Measurements from ENCODE around the gene SENP2.
"Not testable (repeated sequence)": the region's sequence is repeated elsewhere in the genome, so short reads cannot be mapped to it uniquely, and the experiment has no call there.

SENP2 gene

DNA sequence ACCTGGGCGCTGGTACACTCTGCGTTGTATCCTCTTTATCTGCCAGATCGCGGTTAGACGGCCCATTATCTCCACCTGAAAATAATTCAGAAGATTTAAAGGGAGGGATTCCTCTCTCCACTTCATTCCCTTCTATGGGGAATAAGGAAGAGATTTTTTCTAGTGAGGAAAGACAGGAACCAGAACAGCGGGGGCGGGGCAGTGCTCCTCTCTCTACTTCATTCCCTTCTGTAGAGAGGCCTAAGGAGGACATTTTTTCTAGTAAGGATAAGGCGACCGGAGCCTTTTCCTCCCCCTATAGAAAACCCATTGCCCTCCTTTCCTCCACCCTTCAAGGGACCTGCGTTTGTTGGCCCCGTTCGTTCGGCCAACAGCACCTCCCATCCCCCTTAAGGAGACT, 25.4 kb upstream of the SENP2 start:
- Histone ChIP-seq H3K9me3 (ENCODE audit: control insufficient read depth, low read length) (no peaks in the 10 kb centered on the region), H3K4me3 (ENCODE audit: low read length) (no peak overlapping the region), H3K27me3 (ENCODE audit: control insufficient read depth, insufficient read depth, low read length) (no peaks in the 10 kb centered on the region)

DNA sequence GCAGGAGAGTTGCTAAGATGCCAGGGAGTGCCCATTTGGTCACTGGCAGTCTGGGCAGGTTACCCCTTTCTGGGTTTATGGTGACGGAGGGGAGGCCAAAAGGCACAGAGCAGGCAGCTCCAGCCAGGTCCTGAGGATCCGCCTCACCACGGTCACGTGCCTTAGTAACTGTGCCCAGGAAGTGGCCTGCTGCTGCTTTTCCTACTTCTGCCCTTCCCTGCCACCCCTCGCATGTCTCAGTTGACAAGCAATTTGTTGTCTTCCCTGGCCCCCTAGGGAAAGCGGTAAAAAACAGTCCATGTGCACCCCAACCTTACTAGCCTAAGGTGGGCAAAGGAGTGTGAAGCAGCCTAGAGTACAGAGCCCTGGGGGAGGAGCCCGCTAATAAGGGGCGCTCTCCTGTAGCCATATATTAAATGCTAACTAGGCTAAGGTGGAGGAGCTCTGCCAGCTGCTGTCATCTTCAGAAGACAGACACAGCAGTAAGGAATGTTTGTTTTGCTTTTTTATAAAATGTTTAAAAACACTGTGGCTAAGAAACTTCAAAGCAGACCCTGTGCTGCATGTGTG, 24.6 kb upstream of the SENP2 start:
- peak overlapping the region; percentile 19 for H3K9ac ChIP-seq (ENCODE audit: low read length)

More for the DNA sequence above, 25.4 kb upstream of the SENP2 start:
- Histone ChIP-seq H3K4me1 (ENCODE audit: control insufficient read depth, insufficient read depth, low read length) (peaks cover 29% of the 10 kb centered on the region), H3K36me3 (ENCODE audit: control insufficient read depth, insufficient read depth, low read length) (no peaks in the 10 kb centered on the region), H3K9ac (ENCODE audit: low read length) (peak overlapping the region; percentile 19)

DNA sequence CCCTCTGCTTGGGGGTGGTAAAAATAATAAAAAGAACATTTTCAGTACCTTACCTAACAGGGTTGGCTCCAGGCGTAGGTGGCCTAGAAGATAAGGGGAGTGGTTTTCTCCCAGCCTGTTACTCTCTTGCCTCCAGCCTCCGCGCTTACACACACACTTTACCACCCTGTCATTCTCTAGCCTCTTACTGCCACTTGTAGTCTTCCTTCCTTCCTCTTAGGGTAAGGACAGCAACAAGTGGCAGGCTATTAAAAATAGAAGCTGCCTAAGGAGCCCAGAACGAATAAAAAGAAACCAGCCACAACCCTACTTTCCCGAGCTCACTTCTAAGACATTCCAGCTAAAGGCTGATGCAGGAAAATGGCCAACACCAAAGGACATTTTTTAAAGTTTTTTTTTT, 24.1 kb upstream of the SENP2 start:
- Histone ChIP-seq H3K9me3 (ENCODE audit: control insufficient read depth, low read length) (no peaks in the 10 kb centered on the region), H3K4me1 (ENCODE audit: control insufficient read depth, insufficient read depth, low read length) (peaks cover 17% of the 10 kb centered on the region), H3K36me3 (ENCODE audit: control insufficient read depth, insufficient read depth, low read length) (no peaks in the 10 kb centered on the region), H3K4me3 (ENCODE audit: low read length) (no peak overlapping the region), H3K9ac (ENCODE audit: low read length) (no peak overlapping the region), H3K27me3 (ENCODE audit: control insufficient read depth, insufficient read depth, low read length) (no peaks in the 10 kb centered on the region)

More for the DNA sequence above, 24.6 kb upstream of the SENP2 start:
- H3K4me1 ChIP-seq (ENCODE audit: control insufficient read depth, insufficient read depth, low read length), result peaks cover 21% of the 10 kb centered on the region
- no peaks in the 10 kb centered on the region for H3K9me3 ChIP-seq (ENCODE audit: control insufficient read depth, low read length)
- H3K36me3 ChIP-seq (ENCODE audit: control insufficient read depth, insufficient read depth, low read length), result no peaks in the 10 kb centered on the region
- no peaks in the 10 kb centered on the region for H3K27me3 ChIP-seq (ENCODE audit: control insufficient read depth, insufficient read depth, low read length)
- H3K4me3 ChIP-seq (ENCODE audit: low read length), result no peak overlapping the region

DNA sequence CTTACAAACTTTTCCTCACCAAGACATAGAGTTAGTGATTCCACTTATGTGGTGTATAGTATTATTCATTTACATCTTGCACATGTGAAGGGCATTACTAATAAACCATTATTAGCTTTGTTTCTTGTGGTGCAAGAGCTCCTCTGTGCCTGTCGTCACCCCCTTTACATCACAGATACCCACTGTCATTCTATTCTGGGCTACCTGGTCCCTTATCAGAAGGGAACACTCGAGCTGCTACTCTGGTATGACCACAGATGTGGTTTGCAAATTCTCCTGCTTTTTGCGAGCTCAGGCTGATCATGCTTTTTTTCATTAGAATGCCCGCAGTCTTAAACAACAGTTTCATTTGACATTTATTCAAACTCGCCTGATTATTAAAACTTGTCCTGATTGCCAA, 13.9 kb upstream of the SENP2 start:
- no peaks in the 10 kb centered on the region for H3K4me1 ChIP-seq (ENCODE audit: control insufficient read depth, insufficient read depth, low read length)
- no peaks in the 10 kb centered on the region for H3K27me3 ChIP-seq (ENCODE audit: control insufficient read depth, insufficient read depth, low read length)
- no peaks in the 10 kb centered on the region for H3K36me3 ChIP-seq (ENCODE audit: control insufficient read depth, insufficient read depth, low read length)
- no peaks in the 10 kb centered on the region for H3K9me3 ChIP-seq (ENCODE audit: control insufficient read depth, low read length)
- no peak overlapping the region for H3K9ac ChIP-seq (ENCODE audit: low read length)
- H3K4me3 ChIP-seq (ENCODE audit: low read length), result no peak overlapping the region

DNA sequence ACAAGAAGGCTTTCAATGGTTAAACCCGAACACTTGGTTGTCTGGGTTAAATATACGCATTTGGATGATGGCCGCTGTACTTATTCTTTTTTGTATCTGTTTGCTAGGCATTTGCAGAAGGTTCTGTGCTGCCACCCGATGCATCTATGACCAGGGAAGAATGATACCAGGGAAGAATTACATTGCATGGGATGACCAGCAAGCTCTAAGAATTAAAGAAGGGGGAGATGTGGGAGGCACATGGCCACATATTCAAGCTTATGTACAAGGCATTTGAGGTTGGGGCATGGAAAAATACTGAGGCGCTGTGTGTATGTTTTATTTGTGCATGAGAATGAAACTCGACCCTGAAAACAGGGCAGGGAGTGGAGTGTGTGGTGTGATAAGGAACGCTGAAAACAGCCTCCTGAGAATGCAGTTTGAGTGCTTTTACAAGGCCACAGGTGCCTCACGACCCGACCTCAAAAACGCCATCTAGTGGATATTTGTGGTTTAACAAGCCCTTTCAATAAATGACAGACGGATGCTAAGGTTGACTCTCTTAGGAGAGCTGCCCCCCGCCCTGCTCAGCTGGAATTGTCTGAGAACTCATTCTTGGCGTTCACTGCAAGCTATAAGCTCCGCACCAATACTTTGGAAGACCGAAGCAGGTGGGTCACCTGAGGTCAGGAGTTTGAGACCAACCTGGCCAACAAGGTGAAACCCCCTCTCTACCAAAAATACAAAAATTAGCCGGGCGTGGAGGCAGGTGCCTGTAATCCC, 10.8 kb upstream of the SENP2 start:
- H3K9ac ChIP-seq (ENCODE audit: low read length); H3K27me3 ChIP-seq (ENCODE audit: control insufficient read depth, insufficient read depth, low read length); H3K9me3 ChIP-seq (ENCODE audit: control insufficient read depth, low read length); H3K36me3 ChIP-seq (ENCODE audit: control insufficient read depth, insufficient read depth, low read length); H3K4me1 ChIP-seq (ENCODE audit: control insufficient read depth, insufficient read depth, low read length); H3K4me3 ChIP-seq (ENCODE audit: low read length): not testable (repeated sequence)

DNA sequence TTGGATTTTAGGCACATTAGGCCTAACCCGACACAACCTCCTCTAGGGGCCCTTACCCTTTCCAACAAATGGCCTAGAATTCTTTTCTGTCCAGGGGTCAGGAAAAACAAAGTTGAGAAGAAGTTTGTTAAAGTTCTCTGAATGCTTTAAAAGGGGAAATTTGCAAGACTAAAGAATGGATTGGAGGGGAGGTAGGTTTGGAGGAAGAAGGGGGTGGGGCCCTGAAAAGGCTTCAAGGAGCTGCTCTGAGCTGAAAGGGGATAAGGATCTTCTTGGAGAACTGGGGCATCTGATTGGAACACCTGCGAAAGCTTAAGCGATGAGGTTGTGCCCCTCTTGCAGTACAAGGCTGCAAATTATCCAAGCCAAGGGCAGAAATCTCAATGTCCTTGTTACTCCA, 3.9 kb upstream of the SENP2 start:
- Histone ChIP-seq H3K4me3 (ENCODE audit: low read length) (no peak overlapping the region), H3K9me3 (ENCODE audit: control insufficient read depth, low read length) (no peaks in the 10 kb centered on the region), H3K36me3 (ENCODE audit: control insufficient read depth, insufficient read depth, low read length) (no peaks in the 10 kb centered on the region), H3K27me3 (ENCODE audit: control insufficient read depth, insufficient read depth, low read length) (no peaks in the 10 kb centered on the region), H3K4me1 (ENCODE audit: control insufficient read depth, insufficient read depth, low read length) (peaks cover 12% of the 10 kb centered on the region), H3K9ac (ENCODE audit: low read length) (no peak overlapping the region)

DNA sequence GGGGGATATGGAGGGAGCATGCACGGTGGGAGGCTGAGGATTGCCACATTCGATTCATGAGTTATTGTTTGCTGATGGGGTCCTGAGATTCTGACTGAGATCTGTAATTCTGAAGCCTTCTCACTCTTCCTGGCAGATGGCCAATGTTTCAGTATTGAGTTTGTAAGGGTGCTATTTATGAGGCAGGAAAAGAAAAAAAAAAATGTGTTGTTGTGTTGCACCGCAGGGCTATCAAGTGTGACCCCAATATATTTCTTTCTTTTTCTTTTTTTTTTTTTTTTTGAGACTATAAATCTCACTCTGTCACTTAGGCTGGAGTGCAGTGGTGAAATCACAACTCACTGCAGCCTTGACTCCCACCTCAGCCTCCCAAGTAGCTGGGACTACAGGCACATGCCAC, 3.2 kb upstream of the SENP2 start:
- Histone ChIP-seq H3K9ac (ENCODE audit: low read length) (no peak overlapping the region), H3K4me3 (ENCODE audit: low read length) (no peak overlapping the region), H3K36me3 (ENCODE audit: control insufficient read depth, insufficient read depth, low read length) (no peaks in the 10 kb centered on the region), H3K4me1 (ENCODE audit: control insufficient read depth, insufficient read depth, low read length) (peaks cover 13% of the 10 kb centered on the region), H3K9me3 (ENCODE audit: control insufficient read depth, low read length) (no peaks in the 10 kb centered on the region), H3K27me3 (ENCODE audit: control insufficient read depth, insufficient read depth, low read length) (no peaks in the 10 kb centered on the region)

DNA sequence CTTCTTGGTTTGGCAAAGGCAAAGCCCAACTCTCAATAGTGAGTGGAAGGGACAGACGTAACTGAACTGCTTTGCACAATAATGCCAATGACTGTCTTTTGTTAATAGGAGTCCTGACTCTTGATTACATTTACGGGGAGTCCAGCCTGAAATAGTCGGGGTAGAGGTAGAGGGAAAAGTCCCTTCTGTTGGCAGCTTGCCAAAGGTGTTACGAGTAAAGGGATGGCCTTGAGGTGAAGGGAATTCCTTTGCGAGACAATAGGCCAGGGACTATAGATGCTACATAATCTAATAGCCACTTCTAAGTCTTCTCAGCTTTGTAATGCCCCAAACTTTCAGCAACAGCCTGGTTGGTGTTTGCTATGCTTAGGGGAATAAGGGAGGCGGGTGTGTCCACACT, 2.2 kb upstream of the SENP2 start:
- H3K9me3 ChIP-seq (ENCODE audit: control insufficient read depth, low read length), result no peaks in the 10 kb centered on the region

DNA sequence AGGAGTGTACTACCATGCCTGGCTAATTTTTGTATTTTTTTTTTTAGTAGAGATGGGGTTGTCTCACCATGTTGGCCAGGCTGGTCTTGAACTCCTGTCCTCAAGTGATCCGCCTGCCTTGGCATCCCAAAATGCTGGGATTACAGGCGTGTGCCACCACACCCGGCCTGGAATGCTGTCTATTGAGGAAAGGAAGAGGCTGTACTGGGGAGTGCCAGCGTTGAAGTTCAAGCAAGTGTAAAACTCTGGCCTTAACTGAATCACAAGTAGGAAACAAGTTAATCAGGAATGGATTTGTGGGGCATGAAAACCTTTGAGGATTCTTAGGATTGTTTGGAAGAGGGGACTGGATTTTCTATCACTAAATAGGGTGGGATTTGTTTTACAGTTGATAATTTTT, 1.4 kb upstream of the SENP2 start:
- Histone ChIP-seq H3K9me3 (ENCODE audit: control insufficient read depth, low read length) (no peaks in the 10 kb centered on the region), H3K4me1 (ENCODE audit: control insufficient read depth, insufficient read depth, low read length) (peaks cover 17% of the 10 kb centered on the region), H3K4me3 (ENCODE audit: low read length) (no peak overlapping the region), H3K9ac (ENCODE audit: low read length) (no peak overlapping the region), H3K27me3 (ENCODE audit: control insufficient read depth, insufficient read depth, low read length) (no peaks in the 10 kb centered on the region), H3K36me3 (ENCODE audit: control insufficient read depth, insufficient read depth, low read length) (no peaks in the 10 kb centered on the region)

More for the DNA sequence above, 2.2 kb upstream of the SENP2 start:
- Histone ChIP-seq H3K36me3 (ENCODE audit: control insufficient read depth, insufficient read depth, low read length) (no peaks in the 10 kb centered on the region), H3K4me3 (ENCODE audit: low read length) (no peak overlapping the region), H3K4me1 (ENCODE audit: control insufficient read depth, insufficient read depth, low read length) (peaks cover 17% of the 10 kb centered on the region), H3K27me3 (ENCODE audit: control insufficient read depth, insufficient read depth, low read length) (no peaks in the 10 kb centered on the region), H3K9ac (ENCODE audit: low read length) (no peak overlapping the region)

DNA sequence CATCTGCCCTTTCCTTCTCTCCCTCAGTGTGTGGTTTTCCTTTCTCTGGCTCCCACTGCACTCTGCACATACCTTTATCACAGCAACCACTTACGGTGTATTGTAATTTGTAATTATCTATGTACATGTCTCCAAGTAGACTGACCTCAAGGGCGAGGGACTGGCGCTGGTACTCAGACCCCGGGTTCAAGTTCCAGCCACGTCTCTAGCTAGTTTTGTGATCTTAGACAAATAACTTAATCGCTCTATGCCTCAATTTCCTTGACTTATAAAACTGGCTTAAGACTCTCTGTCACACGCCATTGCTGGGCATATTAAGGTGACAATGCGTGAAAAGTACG, 607 bp upstream of the SENP2 start:
- Histone ChIP-seq H3K27me3 (ENCODE audit: control insufficient read depth, insufficient read depth, low read length) (no peaks in the 10 kb centered on the region), H3K9ac (ENCODE audit: low read length) (peak overlapping the region; percentile 95), H3K36me3 (ENCODE audit: control insufficient read depth, insufficient read depth, low read length) (no peaks in the 10 kb centered on the region), H3K4me1 (ENCODE audit: control insufficient read depth, insufficient read depth, low read length) (peaks cover 17% of the 10 kb centered on the region), H3K4me3 (ENCODE audit: low read length) (peak overlapping the region; percentile 36), H3K9me3 (ENCODE audit: control insufficient read depth, low read length) (no peaks in the 10 kb centered on the region)

DNA sequence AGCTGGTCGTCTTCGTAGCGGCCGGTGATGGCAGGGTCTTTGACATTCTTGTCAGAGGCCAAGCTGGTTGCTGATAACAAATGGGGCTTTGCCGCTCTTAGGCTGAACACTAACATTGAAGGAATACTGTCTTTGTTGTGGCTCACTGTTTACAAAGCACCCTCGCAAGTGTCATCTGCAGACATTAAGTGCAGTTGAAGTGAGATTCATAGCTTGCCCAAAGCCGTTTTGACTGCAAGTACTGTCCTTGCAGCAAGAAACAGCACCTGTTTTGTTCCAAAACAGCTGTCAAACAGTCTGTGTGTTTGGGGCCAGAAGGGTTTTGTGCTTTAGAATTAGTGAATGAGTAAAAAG, 568 bp downstream of the SENP2 start:
- peaks cover 17% of the 10 kb centered on the region for H3K4me1 ChIP-seq (ENCODE audit: control insufficient read depth, insufficient read depth, low read length)

DNA sequence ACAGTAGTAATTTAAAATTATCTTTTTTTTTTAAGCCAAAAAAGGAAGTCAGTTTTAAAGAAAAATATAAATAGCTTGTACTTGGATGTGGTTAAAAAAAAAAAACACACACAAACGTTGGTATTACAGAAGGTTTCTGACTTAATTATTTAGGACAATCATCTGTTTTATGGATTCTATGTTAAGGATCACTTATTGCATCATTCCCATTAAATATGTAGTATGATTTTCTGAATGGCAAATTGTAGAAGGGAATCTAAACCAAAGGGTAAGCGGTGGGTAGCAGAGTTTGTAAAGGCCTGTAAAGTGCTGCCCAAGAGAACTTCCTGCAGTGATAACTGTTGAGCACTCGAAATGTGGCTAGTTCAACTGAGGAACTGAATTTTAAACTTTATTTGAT, 8.0 kb downstream of the SENP2 start:
- Histone ChIP-seq H3K36me3 (ENCODE audit: control insufficient read depth, insufficient read depth, low read length) (no peaks in the 10 kb centered on the region), H3K9ac (ENCODE audit: low read length) (no peak overlapping the region), H3K9me3 (ENCODE audit: control insufficient read depth, low read length) (no peaks in the 10 kb centered on the region)

More for the DNA sequence above, 568 bp downstream of the SENP2 start:
- peak overlapping the region; percentile 95 for H3K9ac ChIP-seq (ENCODE audit: low read length)
- no peaks in the 10 kb centered on the region for H3K9me3 ChIP-seq (ENCODE audit: control insufficient read depth, low read length)
- no peaks in the 10 kb centered on the region for H3K27me3 ChIP-seq (ENCODE audit: control insufficient read depth, insufficient read depth, low read length)
- H3K4me3 ChIP-seq (ENCODE audit: low read length), result peak overlapping the region; percentile 91
- H3K36me3 ChIP-seq (ENCODE audit: control insufficient read depth, insufficient read depth, low read length), result no peaks in the 10 kb centered on the region

More for the DNA sequence above, 8.0 kb downstream of the SENP2 start:
- Histone ChIP-seq H3K27me3 (ENCODE audit: control insufficient read depth, insufficient read depth, low read length) (no peaks in the 10 kb centered on the region), H3K4me1 (ENCODE audit: control insufficient read depth, insufficient read depth, low read length) (no peaks in the 10 kb centered on the region), H3K4me3 (ENCODE audit: low read length) (no peak overlapping the region)
